Esophagus muscularis mucosa (tissue), 3 donors: ENCODE results near the gene CAP2.
"Not testable (repeated sequence)": the region's sequence is repeated elsewhere in the genome, so short reads cannot be mapped to it uniquely, and the experiment has no call there.

ENCODE experiments used
- CTCF ChIP-seq, 3 experiments: fragments of 200-600 bp in 2 of 3; fragments of 450-650 bp in 1 of 3; sonication (generic) in 2 of 3; IDR thresholded peaks; one replicate each; pipeline ENCODE4 v1.5.1; 2017 to 2019; ENCODE audit warnings: antibody characterized with exemption in 3 of 3, mild to moderate bottlenecking in 2 of 3, moderate library complexity in 1 of 3
- POLR2A ChIP-seq: fragments of 450-650 bp; IDR thresholded peaks from one replicate; pipeline ENCODE4 v1.6.1; 2017; ENCODE audit warnings: antibody characterized with exemption, moderate library complexity, mild to moderate bottlenecking, low read depth

DNA sequence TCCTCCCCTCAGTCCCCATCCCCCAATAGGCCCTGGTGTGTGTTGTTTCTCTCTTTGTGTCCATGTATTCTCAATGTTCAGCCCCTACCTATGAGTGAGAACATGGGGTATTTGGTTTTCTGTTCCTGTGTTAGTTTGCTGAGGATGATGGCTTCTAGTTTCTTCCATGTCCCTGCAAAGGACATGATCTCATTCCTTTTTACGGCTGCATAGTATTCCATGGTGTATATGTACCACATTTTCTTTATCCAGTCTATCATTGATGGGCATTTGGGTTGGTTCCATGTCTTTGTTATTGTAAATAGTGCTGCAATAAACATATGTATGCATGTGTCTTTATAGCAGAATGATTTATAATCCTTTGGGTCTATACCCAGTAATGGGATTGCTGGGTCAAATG is 21.0 kb downstream of the CAP2 start:
- TF ChIP-seq CTCF (IDR thresholded peaks at IDR 0.05); POLR2A: not testable (repeated sequence)
